K562 treated with DMSO at 1 percent for 4 hours (cell line): ENCODE results near the gene TMEM225. TPM values are rescaled to one million over a fixed set of nuclear protein-coding genes. Genes with fewer than 3 reads are reported as not detected.

Experiments
- total RNA-seq: library from RNA; unstranded; fragments of 300-600 nt; gene quantifications from 2 replicates; pipeline ENCODE4 v1.2.3, GENCODE V29; 2022; ENCODE audit not compliant: insufficient read depth

TMEM225 gene, protein sequence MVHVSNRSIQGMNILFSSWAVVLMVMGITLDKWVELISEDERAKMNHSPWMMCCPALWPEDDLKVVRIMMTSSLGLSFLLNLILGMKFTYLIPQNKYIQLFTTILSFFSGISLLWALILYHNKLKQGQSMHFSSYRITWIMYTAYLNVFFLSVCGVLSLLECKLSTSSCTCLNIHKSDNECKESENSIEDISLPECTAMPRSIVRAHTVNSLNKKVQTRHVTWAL
- not detected in 2 replicates for total RNA-seq

DNA sequence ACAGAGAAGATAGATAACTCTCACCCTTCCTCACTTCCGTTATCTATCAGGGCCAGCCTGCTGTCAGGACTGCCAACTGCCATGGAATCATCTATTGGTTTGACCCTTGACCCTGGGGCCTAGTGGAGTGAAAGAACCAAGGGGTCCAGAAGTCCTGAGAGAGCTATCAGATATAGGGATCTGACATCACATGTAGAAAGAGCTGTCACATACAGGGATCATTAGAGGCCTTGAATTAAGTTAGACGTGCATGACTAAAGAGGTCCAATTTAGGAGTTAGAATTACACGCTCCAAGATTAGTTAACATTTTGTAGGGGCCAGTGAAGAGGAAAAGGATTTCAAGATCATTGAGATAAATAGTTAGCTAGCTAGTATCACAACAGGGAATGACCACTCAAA lies at the start of gene TMEM225:
TSS of gene TMEM225 (minus strand) at position 101 of the 400 bp plus-strand sequence. CDS start 245 bp downstream, outside the sequence.

DNA sequence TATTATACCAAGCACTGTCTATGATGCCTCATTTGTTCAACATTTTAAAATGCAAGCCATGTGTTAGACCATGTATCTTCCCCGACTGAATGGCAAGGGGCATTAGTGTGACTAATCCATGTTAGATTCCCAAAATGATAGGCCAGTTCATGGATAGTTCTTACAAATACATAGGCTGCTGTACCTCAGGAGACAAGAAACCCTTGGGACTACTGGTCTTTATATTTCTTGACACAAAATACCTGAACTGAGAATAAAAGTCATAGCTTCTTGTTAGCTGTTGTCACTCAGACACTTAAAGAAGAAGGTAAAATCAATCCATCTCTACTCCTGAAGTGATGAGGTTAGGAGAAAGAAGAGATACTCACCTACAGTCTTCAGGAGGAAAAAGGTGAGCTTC lies 16.4 kb upstream of the TMEM225 start, which contains the start of gene OR8D4:
TSS of gene OR8D4 (plus strand) at position 301 of the 400 bp plus-strand sequence. CDS start 4,265 bp downstream, outside the sequence.

Other genes with a start within 250 kb of the TMEM225 start
- not detected in 2 replicates for gene SCN3B, start 231.0 kb downstream of the TMEM225 start, total RNA-seq
- 2.8 and 4.9 TPM in 2 replicates for gene ZNF202, start 144.0 kb downstream of the TMEM225 start, total RNA-seq
- not detected in 2 replicates for gene OR6X1, start 131.2 kb downstream of the TMEM225 start, total RNA-seq
- gene OR6M1, start 79.3 kb downstream of the TMEM225 start, total RNA-seq, result not detected in 2 replicates
- gene OR8D4, start 16.5 kb upstream of the TMEM225 start, total RNA-seq, result not detected in 2 replicates
- gene OR4D5, start 53.9 kb upstream of the TMEM225 start, total RNA-seq, result not detected in 2 replicates
- not detected in 2 replicates for gene OR6T1, start 58.2 kb upstream of the TMEM225 start, total RNA-seq
- gene OR10S1, start 92.1 kb upstream of the TMEM225 start, total RNA-seq, result not detected in 2 replicates
- not detected in 2 replicates for gene OR10G6, start 109.5 kb upstream of the TMEM225 start, total RNA-seq
- not detected in 2 replicates for gene OR10G4, start 127.3 kb upstream of the TMEM225 start, total RNA-seq
- gene OR10G9, start 137.3 kb upstream of the TMEM225 start, total RNA-seq, result not detected in 2 replicates
- gene OR10G8, start 141.1 kb upstream of the TMEM225 start, total RNA-seq, result not detected in 2 replicates
- gene OR10G7, start 155.7 kb upstream of the TMEM225 start, total RNA-seq, result not detected in 2 replicates
- 11.6 and 13.9 TPM in 2 replicates for gene VWA5A, start 229.8 kb upstream of the TMEM225 start, total RNA-seq